ENCODE data around the gene PKMYT1.
"Not testable (repeated sequence)": the region's sequence is repeated elsewhere in the genome, so short reads cannot be mapped to it uniquely, and the experiment has no call there.

The PKMYT1 gene

GRCh38 chr16:2950773-2951172, 29.5 kb downstream of the PKMYT1 start:
- Histone ChIP-seq H3K9me3 (ENCODE audit: low read length) (no peaks in the 10 kb centered on the region), H3K27me3 (ENCODE audit: control insufficient read depth in 1 of 2, insufficient read depth in 2 of 2, low read length in 2 of 2) (peaks cover 0 to 15% of the 10 kb centered on the region in 2 donors), H3K36me3 (ENCODE audit: insufficient read depth, low read length) (no peaks in the 10 kb centered on the region), H3K4me3 (ENCODE audit: low read depth in 1 of 2, low read length in 2 of 2) (no peak overlapping the region), H3K27ac (ENCODE audit: low read depth, low read length) (no peak overlapping the region), H3K4me1 (ENCODE audit: insufficient read depth, low read length) (no peaks in the 10 kb centered on the region), H3K9ac (ENCODE audit: low read length) (no peak overlapping the region)

GRCh38 chr16:2950353-2950724, 29.9 kb downstream of the PKMYT1 start:
- no peak overlapping the region for H3K9ac ChIP-seq (ENCODE audit: low read length)
- H3K4me1 ChIP-seq (ENCODE audit: insufficient read depth, low read length): no peaks in the 10 kb centered on the region
- H3K36me3 ChIP-seq (ENCODE audit: insufficient read depth, low read length): no peaks in the 10 kb centered on the region
- no peak overlapping the region for H3K4me3 ChIP-seq (ENCODE audit: low read depth in 1 of 2, low read length in 2 of 2)
- H3K27me3 ChIP-seq (ENCODE audit: control insufficient read depth in 1 of 2, insufficient read depth in 2 of 2, low read length in 2 of 2): peaks cover 0 to 10% of the 10 kb centered on the region in 2 donors
- H3K9me3 ChIP-seq (ENCODE audit: low read length): no peaks in the 10 kb centered on the region
- H3K27ac ChIP-seq (ENCODE audit: low read depth, low read length): no peak overlapping the region

DNA sequence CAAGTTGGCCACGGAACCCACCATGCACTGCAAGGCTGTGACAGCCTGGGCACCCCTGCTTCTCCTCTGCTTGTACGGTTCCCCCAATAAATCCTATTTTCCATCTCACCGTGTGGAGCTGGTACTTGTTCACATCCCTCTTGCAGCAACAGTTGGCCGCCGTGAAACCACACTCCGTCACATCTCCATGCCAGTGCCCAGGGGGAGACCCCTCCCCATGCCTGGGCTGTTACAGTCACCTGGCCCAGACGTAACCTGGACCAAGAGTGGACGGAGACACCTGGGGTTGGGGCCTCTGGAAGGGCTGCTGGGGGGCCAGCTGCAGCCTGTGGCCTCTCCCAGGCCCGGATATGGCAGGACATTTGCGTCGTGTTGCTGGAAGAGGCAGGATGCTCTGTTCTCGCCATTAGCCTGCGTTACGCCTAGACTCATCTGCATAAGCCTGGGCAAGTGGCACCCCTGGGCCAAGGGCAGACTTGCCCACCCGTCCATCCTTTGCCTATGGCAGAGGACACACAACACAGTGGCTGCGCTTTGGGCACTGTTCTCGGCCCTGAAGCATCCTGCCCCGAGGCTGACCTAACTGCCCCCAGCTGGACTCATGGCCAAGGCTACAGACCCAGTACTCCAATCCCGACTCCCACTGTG, 30.4 kb downstream of the PKMYT1 start:
- H3K27me3 ChIP-seq (ENCODE audit: control insufficient read depth in 1 of 2, insufficient read depth in 2 of 2, low read length in 2 of 2): peaks cover 0 to 5% of the 10 kb centered on the region in 2 donors
- no peak overlapping the region for H3K9ac ChIP-seq (ENCODE audit: low read length)
- H3K4me1 ChIP-seq (ENCODE audit: insufficient read depth, low read length): no peaks in the 10 kb centered on the region
- no peaks in the 10 kb centered on the region for H3K9me3 ChIP-seq (ENCODE audit: low read length)
- no peak overlapping the region for H3K4me3 ChIP-seq (ENCODE audit: low read depth in 1 of 2, low read length in 2 of 2)
- no peaks in the 10 kb centered on the region for H3K36me3 ChIP-seq (ENCODE audit: insufficient read depth, low read length)
- no peak overlapping the region for H3K27ac ChIP-seq (ENCODE audit: low read depth, low read length)

DNA sequence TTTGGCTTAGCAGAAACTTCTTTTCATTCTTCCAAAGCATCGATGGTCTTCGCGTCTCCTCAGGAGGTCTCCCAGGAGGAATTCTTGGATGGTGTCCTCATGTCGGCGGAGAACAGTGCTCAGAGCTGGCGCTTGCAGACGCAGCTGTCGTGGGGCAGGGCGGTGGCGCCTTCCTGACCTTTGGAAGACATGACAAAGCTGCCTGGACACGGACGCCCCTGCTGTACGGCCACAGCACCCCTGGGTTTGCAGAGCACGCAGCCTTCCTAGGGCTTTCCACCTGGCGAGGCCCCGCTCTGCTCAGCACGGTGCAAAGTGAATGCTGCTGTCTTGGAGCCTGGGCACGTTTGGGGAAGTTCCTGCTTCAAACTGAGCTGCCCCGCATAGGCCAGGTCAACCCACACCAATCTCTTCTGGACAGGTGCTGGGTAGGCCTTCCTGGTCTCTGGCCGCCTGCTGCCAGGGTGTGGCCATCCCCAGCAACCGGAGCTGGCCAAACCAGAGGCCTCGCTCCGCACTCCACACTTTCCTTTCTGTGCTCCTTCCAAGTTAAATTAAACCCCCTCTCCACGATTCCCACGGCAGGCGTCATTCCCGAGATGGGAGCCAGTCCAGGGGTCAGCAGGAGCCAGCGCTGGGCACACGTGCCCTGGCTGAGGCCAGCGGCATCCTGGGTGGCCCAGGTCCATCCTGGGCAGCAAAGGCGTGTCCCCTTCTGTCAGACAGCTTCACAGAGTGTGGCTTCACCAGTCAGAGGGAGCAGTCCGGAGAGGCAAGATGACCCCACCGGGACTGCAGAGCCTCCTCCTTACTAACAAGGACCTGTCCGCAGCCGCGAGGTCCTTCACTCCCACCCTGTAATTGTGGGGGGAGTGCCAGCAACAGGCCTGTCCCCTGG, 31.2 kb downstream of the PKMYT1 start:
- H3K9me3 ChIP-seq (ENCODE audit: low read length): no peaks in the 10 kb centered on the region
- no peak overlapping the region for H3K9ac ChIP-seq (ENCODE audit: low read length)
- no peaks in the 10 kb centered on the region for H3K36me3 ChIP-seq (ENCODE audit: insufficient read depth, low read length)
- no peak overlapping the region for H3K4me3 ChIP-seq (ENCODE audit: low read depth in 1 of 2, low read length in 2 of 2)
- H3K4me1 ChIP-seq (ENCODE audit: insufficient read depth, low read length): no peaks in the 10 kb centered on the region
- no peak overlapping the region for H3K27ac ChIP-seq (ENCODE audit: low read depth, low read length)
- H3K27me3 ChIP-seq (ENCODE audit: control insufficient read depth in 1 of 2, insufficient read depth in 2 of 2, low read length in 2 of 2): no peaks in the 10 kb centered on the region

DNA sequence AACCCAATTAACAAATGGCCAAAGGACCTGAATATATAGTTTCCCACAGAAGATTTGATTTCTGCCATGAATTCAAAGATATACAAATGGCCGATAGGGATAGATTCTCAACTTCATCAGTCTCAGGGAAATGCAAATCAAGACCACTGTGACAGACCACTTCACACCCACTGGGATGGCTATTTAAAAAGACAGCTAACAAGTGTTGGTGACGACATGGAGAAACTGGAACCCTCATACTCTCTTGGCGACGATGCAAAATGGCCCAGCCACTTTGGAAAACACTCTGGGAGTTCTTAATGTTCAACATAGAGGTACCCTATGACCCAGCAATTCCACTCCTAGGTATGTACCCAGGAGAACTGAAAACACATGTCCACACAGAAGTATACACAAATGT, 33.6 kb downstream of the PKMYT1 start:
- Histone ChIP-seq H3K36me3 (ENCODE audit: insufficient read depth, low read length) (peaks cover 6% of the 10 kb centered on the region), H3K4me1 (ENCODE audit: insufficient read depth, low read length) (no peaks in the 10 kb centered on the region), H3K9me3 (ENCODE audit: low read length) (no peaks in the 10 kb centered on the region), H3K27me3 (ENCODE audit: control insufficient read depth in 1 of 2, insufficient read depth in 2 of 2, low read length in 2 of 2) (no peaks in the 10 kb centered on the region), H3K9ac (ENCODE audit: low read length) (no peak overlapping the region), H3K4me3 (ENCODE audit: low read depth in 1 of 2, low read length in 2 of 2) (no peak overlapping the region), H3K27ac (ENCODE audit: low read depth, low read length) (no peak overlapping the region)

DNA sequence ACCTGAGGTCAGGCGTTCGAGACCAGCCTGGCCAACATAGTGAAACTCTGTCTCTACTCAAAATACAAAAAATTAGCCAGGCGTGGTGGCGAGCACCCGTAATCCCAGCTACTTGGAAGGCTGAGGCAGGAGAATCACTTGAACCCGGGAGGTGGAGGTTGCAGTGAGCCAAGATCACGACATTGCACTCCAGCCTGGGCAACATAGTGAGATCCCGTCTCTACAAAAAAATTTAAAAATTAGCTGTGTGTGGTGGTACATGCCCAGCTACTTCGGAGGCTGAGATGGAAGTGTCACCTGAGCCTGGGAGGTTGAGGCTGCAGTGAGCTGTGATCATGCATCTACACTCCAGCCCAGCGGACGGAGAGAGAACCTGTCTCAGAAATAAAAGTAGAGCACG, 36.5 kb downstream of the PKMYT1 start:
- H3K4me3 ChIP-seq (ENCODE audit: low read depth in 1 of 2, low read length in 2 of 2); H3K27ac ChIP-seq (ENCODE audit: low read depth, low read length); H3K9ac ChIP-seq (ENCODE audit: low read length); H3K4me1 ChIP-seq (ENCODE audit: insufficient read depth, low read length); H3K9me3 ChIP-seq (ENCODE audit: low read length); H3K27me3 ChIP-seq (ENCODE audit: control insufficient read depth in 1 of 2, insufficient read depth in 2 of 2, low read length in 2 of 2): not testable (repeated sequence)
- H3K36me3 ChIP-seq (ENCODE audit: insufficient read depth, low read length): peaks cover 28% of the 10 kb centered on the region

DNA sequence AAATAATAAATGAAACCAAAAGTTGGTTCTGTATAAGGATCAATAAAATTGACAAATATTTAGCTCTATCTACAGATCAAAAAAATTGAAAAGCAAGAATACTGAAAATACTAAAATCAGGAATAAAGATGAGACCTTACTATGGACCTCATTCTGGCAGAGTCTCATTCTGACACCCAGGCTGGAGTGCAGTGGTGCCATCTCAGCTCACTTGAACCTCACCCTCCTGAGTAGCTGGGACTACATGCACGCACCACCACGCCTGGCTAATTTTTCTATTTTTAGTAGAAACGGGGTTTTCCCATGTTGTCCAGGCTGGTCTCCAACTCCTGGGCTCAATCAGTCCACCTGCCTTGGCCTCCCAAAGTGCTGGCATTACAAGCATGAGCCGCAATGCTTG, 38.2 kb downstream of the PKMYT1 start:
- no peaks in the 10 kb centered on the region for H3K27me3 ChIP-seq (ENCODE audit: control insufficient read depth in 1 of 2, insufficient read depth in 2 of 2, low read length in 2 of 2)
- H3K27ac ChIP-seq (ENCODE audit: low read depth, low read length): no peak overlapping the region
- peaks cover 39% of the 10 kb centered on the region for H3K36me3 ChIP-seq (ENCODE audit: insufficient read depth, low read length)
- H3K9me3 ChIP-seq (ENCODE audit: low read length): no peaks in the 10 kb centered on the region
- no peak overlapping the region for H3K4me3 ChIP-seq (ENCODE audit: low read depth in 1 of 2, low read length in 2 of 2)
- H3K9ac ChIP-seq (ENCODE audit: low read length): no peak overlapping the region
- no peaks in the 10 kb centered on the region for H3K4me1 ChIP-seq (ENCODE audit: insufficient read depth, low read length)

- no peak overlapping the region for H3K9ac ChIP-seq (ENCODE audit: low read length)
- no peak overlapping the region for H3K4me3 ChIP-seq (ENCODE audit: low read depth in 1 of 2, low read length in 2 of 2)
- H3K27me3 ChIP-seq (ENCODE audit: control insufficient read depth in 1 of 2, insufficient read depth in 2 of 2, low read length in 2 of 2): no peaks in the 10 kb centered on the region
- no peaks in the 10 kb centered on the region for H3K4me1 ChIP-seq (ENCODE audit: insufficient read depth, low read length)
- H3K36me3 ChIP-seq (ENCODE audit: insufficient read depth, low read length): peaks cover 51% of the 10 kb centered on the region
- no peak overlapping the region for H3K27ac ChIP-seq (ENCODE audit: low read depth, low read length)
- H3K9me3 ChIP-seq (ENCODE audit: low read length): no peaks in the 10 kb centered on the region
Measured at GRCh38 chr16:2939968-2940367, 40.3 kb downstream of the PKMYT1 start.

GRCh38 chr16:2938206-2938605, 42.0 kb downstream of the PKMYT1 start:
- H3K36me3 ChIP-seq (ENCODE audit: insufficient read depth, low read length): peaks cover 57% of the 10 kb centered on the region
- no peak overlapping the region for H3K9ac ChIP-seq (ENCODE audit: low read length)

GRCh38 chr16:2937170-2937569, 43.1 kb downstream of the PKMYT1 start:
- Histone ChIP-seq H3K36me3 (ENCODE audit: insufficient read depth, low read length) (peaks cover 53% of the 10 kb centered on the region), H3K4me1 (ENCODE audit: insufficient read depth, low read length) (no peaks in the 10 kb centered on the region), H3K4me3 (ENCODE audit: low read depth in 1 of 2, low read length in 2 of 2) (no peak overlapping the region), H3K9me3 (ENCODE audit: low read length) (no peaks in the 10 kb centered on the region), H3K27me3 (ENCODE audit: control insufficient read depth in 1 of 2, insufficient read depth in 2 of 2, low read length in 2 of 2) (no peaks in the 10 kb centered on the region), H3K9ac (ENCODE audit: low read length) (no peak overlapping the region), H3K27ac (ENCODE audit: low read depth, low read length) (no peak overlapping the region)

More at GRCh38 chr16:2938206-2938605, 42.0 kb downstream of the PKMYT1 start:
- H3K27ac ChIP-seq (ENCODE audit: low read depth, low read length): no peak overlapping the region
- H3K9me3 ChIP-seq (ENCODE audit: low read length): no peaks in the 10 kb centered on the region
- no peaks in the 10 kb centered on the region for H3K27me3 ChIP-seq (ENCODE audit: control insufficient read depth in 1 of 2, insufficient read depth in 2 of 2, low read length in 2 of 2)
- H3K4me1 ChIP-seq (ENCODE audit: insufficient read depth, low read length): no peaks in the 10 kb centered on the region
- no peak overlapping the region for H3K4me3 ChIP-seq (ENCODE audit: low read depth in 1 of 2, low read length in 2 of 2)

DNA sequence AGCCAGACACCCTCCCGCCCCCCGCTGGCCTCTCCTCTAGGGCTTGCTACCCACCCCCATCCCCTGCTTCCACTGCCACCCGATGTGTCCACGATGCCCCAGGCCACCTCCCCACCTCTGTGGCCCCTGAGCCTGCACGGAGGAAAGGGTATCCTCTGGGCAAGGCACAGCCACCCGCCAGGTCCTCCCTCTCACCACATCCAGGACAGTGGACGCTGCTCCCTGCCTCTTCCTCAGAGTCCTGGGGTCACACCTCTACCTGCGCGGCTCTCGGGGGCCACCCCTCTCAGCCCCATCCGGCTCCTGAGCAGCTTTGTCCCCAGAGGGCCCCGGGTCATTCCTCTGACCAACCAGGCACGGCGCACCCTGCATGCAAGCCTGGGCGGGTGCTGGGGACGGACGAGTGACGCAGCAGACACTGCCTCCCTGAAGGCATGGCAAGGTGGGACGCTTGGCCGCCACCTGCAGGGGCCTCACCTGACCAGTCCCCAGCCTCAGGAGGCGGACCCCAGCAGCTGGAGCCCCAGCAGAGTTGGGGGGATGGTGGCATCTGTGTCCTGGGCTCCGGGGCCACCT, 43.7 kb downstream of the PKMYT1 start:
- no peaks in the 10 kb centered on the region for H3K4me1 ChIP-seq (ENCODE audit: insufficient read depth, low read length)
- H3K27me3 ChIP-seq (ENCODE audit: control insufficient read depth in 1 of 2, insufficient read depth in 2 of 2, low read length in 2 of 2): no peaks in the 10 kb centered on the region
- no peaks in the 10 kb centered on the region for H3K9me3 ChIP-seq (ENCODE audit: low read length)
- H3K36me3 ChIP-seq (ENCODE audit: insufficient read depth, low read length): peaks cover 51% of the 10 kb centered on the region
- H3K27ac ChIP-seq (ENCODE audit: low read depth, low read length): no peak overlapping the region
- no peak overlapping the region for H3K9ac ChIP-seq (ENCODE audit: low read length)
- H3K4me3 ChIP-seq (ENCODE audit: low read depth in 1 of 2, low read length in 2 of 2): no peak overlapping the region

All from muscle layer of colon (tissue), 2 donors.